ENCODE results near the gene GNLY. TPM values are rescaled to one million over a fixed set of nuclear protein-coding genes. Genes with fewer than 3 reads are reported as not detected.
"Not testable (repeated sequence)": the region's sequence is repeated elsewhere in the genome, so short reads cannot be mapped to it uniquely, and the experiment has no call there.

The GNLY gene
- total and polyA plus RNA-seq, 2 of the 4 experiments (the other 2 are of a cell fraction): not detected

DNA sequence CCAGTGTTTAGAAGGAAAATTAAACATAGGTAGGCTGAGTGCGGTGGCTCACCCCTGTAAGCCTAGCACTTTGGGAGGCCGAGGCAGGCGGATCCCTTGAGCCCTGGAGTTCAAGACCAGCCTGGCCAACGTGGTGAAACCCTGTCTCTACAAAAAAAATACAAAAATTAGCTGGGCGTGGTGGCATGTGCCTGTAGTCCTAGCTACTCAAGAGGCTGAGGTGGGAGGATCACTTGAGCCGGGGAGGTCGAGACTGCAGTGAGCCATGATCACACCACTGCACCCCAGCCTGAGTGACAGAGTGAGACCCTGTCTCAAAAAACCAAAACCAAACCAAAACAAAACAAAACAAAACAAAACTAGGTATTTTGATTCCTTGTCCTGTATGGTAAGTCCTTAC, 20.3 kb downstream of the GNLY start:
- H4K8ac ChIP-seq (ENCODE audit: low read depth in 2 of 2, low read length in 2 of 2); H2AK5ac ChIP-seq (ENCODE audit: low read depth, low read length); H3K4me3 ChIP-seq (ENCODE audit: insufficient read depth, low read depth, low read length); H3K23ac ChIP-seq (ENCODE audit: low read depth, low read length); H3K4me2 ChIP-seq (ENCODE audit: low read depth, low read length); in situ Hi-C loops (cut with MboI; ENCODE audit: low sequenced_read_pairs); H3K9me3 ChIP-seq (ENCODE audit: control insufficient read depth, insufficient read depth, low read length); H3K9ac ChIP-seq (ENCODE audit: low read depth, low read length); H2BK120ac ChIP-seq (ENCODE audit: low read depth, low read length); H3K14ac ChIP-seq (replicated peaks; ENCODE audit: low read depth, low read length); H3K56ac ChIP-seq (ENCODE audit: extremely low read depth, insufficient read depth, low read length); H3K4me1 ChIP-seq (ENCODE audit: control insufficient read depth, insufficient read depth, low read length); H4K5ac ChIP-seq (ENCODE audit: low read depth, low read length); H2AK9ac ChIP-seq (replicated peaks; ENCODE audit: low read depth, low read length, poor library complexity); intact Hi-C loops (cut with micrococcal nuclease); POLR2A ChIA-PET (ENCODE audit: unreplicated experiment); H2AFZ ChIP-seq (replicated peaks; ENCODE audit: low read length, poor library complexity); DNase-seq; H4K20me1 ChIP-seq (ENCODE audit: insufficient read depth, low read length); BruUV-seq (replicated peaks); H2BK15ac ChIP-seq (ENCODE audit: low read depth, low read length); CTCF ChIA-PET; H3K9me1 ChIP-seq (ENCODE audit: insufficient read depth, low read length); H2BK20ac ChIP-seq (ENCODE audit: low read depth, low read length); H3K79me1 ChIP-seq (ENCODE audit: low read depth in 1 of 2, low read length in 2 of 2); H2BK5ac ChIP-seq (ENCODE audit: low read depth, low read length, poor library complexity, severe bottlenecking); H4K91ac ChIP-seq (ENCODE audit: insufficient read depth, low read depth, low read length); H3K27ac ChIP-seq (ENCODE audit: insufficient read depth, low read length); dilution Hi-C loops (cut with HindIII; ENCODE audit: low sequenced_read_pairs, unreplicated experiment); H3K4ac ChIP-seq (ENCODE audit: low read depth, low read length); H3K36me3 ChIP-seq (ENCODE audit: control insufficient read depth, insufficient read depth, low read length); ATAC-seq (ENCODE audit: low read depth); H3K18ac ChIP-seq (ENCODE audit: low read depth, low read length): not testable (repeated sequence)
- WGBS, 2 experiments (ENCODE audit: extremely low coverage in 2 of 2, insufficient read length in 1 of 2): no CpG with 5 or more reads among the region's 7 CpGs
- peaks cover 11% of the 10 kb centered on the region for H3K27me3 ChIP-seq (ENCODE audit: control insufficient read depth, insufficient read depth, low read length)

Data from IMR-90 (cell line).